GM21423 (cell line): ENCODE results near the gene C1orf146.
"Not testable (repeated sequence)": the region's sequence is repeated elsewhere in the genome, so short reads cannot be mapped to it uniquely, and the experiment has no call there.

Source experiments
- ATAC-seq: cut with Tn5 transposase; IDR thresholded peaks from one replicate; pipeline ENCODE4 v1.9.1; 2021; ENCODE audit warnings: mild to moderate bottlenecking, moderate library complexity; ENCODE audit not compliant: unreplicated experiment

C1orf146 gene

GRCh38 chr1:92273039-92273438, 55.3 kb downstream of the C1orf146 start:
- ATAC-seq = no peak

- no peak for ATAC-seq
Observed at GRCh38 chr1:92274939-92275338, 57.2 kb downstream of the C1orf146 start.

DNA sequence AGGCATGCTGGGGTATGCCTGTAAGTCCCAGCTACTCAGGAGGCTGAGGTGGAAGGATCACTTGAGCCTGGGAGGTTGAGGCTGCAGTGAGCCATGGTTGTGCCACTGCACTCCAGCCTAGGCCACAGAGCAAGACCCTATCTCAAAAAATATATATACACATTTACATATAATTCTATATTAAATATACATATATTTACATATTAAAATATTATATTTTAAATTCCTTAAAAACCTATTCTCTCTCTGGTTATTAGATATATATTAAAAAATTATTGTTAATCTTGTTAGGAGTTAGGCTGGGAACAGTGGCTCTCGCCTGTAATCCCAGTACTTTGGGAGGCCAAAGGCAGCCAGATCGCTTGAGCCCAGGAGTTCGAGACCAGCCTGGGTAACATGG, 58.4 kb downstream of the C1orf146 start:
- no peak for ATAC-seq

DNA sequence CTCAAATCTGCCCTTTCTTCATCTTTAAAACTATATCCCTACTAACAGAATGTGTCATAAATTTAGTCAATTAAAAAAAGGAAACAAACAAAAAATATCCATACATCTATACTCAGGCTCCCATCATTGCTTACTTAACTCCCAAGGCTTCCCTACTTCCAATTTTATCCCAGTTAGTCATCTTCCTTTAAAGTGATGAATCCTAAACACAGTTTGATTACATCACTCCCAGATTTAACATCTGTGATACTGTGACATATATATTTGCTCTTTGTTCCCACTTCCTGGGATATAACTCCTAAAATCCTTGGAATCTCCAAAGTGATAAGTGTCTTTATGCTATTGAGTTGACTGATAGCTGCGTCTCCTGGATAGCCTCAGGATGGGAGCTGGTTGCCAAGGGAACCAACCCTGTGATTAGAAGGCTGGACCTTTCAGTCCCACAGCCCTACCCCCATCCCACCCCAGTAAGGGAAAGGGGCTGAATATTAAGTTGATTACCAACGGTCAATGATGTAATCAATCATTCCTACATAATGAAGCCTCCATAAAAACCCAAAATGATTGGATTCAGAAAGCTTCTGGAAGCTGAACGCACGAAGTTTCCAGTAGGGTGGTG, 59.5 kb downstream of the C1orf146 start:
- no peak for ATAC-seq

DNA sequence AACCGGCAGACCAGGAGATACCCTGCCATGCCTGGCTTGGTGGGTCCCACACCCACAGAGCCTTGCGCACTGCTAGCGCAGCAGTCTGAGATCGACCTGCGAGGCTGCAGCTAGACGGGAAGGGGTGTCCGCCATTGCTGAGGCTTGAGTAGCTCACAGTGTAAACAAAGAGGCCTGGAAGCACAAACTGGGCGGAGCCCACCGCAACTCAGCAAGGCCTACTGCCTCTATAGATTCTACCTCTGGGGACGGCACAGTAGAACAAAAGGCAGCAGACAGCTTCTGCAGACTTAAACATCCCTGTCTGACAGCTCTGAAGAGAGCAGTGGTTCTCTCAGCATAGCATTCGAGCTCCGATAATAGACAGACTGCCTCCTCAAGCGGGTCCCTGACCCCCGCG, 62.1 kb downstream of the C1orf146 start:
- ATAC-seq = not testable (repeated sequence)

GRCh38 chr1:92281411-92281810, 63.7 kb downstream of the C1orf146 start:
- not testable (repeated sequence) for ATAC-seq

DNA sequence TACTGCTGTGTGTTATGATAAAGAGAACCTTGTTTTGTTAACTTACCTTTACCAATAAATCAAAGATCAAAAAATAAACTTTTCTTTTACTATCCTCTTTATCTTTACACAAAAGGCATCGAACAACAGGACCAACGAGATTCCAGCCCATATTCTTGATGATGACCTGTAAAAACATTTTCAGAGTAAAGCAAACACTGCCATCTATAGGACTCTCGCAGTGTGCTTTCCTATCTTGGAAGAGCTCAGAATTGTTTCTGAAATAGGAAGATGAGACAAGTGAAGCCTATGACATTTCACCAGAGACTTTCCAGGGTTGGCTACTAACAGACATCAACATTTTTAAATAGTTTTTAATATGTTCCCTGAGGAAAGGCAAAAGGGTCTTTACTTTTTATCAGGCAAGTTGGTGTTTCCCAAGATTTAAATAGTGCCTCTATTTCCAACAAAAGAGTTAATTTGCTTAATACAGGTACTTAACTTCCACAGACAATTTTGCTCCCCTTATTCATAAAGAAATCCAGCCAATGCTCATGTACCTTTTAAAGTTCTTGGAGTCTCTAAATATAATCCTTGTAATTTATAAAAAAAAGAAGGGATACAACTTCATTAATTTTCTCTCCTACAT, 73.8 kb downstream of the C1orf146 start:
- ATAC-seq = no peak
